ENCODE results near the gene USP22.
"Not testable (repeated sequence)": the region's sequence is repeated elsewhere in the genome, so short reads cannot be mapped to it uniquely, and the experiment has no call there.

The USP22 gene

DNA sequence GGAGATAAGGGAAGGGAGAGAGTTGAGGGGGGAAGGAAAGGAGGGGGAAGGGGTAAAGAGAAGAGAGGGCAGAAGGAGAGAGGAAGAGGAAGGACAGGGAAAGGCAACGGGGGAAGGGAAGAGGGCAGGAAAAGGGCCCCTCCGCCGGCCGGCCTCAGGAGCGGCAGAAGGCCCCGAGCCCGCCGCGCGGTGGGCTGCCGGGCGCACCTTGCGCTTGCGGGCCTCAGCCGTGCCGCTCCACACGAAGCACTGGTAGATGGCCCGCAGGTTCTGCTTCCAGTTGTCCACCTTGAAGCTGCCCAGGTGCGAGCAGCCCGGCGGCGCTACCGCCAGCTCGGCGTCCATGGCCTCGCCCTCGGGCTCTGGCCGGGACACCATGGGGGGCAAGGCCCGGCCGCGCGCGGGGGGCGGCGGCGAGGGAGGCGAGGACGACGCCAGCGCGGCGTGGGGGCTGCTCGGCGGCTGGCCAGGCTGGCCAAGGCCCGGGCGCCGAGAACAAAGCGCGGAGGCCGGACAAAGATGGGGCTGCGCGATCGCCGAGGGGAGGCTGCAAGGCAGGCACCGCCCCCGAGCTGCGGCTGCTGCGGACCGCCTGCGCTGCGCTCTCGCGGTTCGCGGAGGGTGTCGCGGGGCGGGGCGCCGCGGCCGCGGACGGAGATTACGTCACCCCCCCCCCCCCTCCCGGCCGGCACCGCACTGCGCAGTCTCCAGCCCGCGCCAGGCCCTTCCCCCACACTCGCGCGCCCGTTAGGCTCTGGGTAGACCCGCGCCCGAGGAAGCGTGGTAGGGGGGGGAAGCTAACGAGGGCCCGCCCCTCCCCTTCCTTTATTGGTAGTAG lies at the start of gene USP22:
USP22 (minus strand) TSS at position 554 of the 838 bp plus-strand sequence; CDS start at position 378, 176 bp downstream.
- no peak for DNase-seq (ENCODE audit: low read depth in 1 of 2, low spot score in 1 of 2)
- TF ChIP-seq JUND (IDR thresholded peaks at IDR 0.05; ENCODE audit: low read depth) = no peak
- in situ Hi-C loops (cut with HindIII; ENCODE audit: low pct_unique_long_range_greater_than_20kb, low sequenced_read_pairs) = no loop called here

DNA sequence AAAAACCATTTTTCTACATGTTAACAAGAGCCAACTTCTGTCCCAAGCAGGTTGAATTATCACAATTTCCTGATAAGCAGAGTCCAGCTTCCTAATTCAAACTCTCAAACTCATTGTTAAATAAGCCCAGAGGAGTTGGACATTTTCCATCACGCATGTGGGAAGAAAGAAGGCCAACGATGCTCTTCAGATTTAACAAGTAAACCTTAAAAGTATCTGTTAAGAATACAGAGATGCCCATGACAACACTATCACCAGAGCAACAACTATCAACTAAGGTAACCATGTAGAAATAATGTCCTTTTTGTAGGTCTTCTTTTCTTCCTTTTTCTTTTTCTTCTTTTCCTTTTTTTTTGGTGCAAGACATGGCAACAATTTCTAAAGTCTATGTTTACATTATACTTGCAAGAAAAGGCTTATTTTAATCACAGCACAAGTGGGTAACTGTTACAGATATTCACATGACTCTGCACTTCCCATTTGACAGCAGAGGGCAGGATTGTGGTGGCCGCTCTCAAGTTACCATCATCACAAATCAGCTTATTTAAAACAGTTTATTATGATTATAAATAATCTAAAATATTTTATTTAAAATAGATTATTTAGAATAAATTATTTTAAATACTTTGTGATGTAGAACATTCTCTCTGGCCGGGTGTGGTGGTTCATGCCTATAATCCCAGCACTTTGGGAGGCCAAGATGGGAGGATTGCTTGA lies 48.2 kb upstream of the USP22 start:
- in situ Hi-C loops (cut with HindIII; ENCODE audit: low pct_unique_long_range_greater_than_20kb, low sequenced_read_pairs) = no loop called here
- TF ChIP-seq JUND (IDR thresholded peaks at IDR 0.05; ENCODE audit: low read depth) = no peak
- DNase-seq (ENCODE audit: low read depth in 1 of 2, low spot score in 1 of 2) = no peak

DNA sequence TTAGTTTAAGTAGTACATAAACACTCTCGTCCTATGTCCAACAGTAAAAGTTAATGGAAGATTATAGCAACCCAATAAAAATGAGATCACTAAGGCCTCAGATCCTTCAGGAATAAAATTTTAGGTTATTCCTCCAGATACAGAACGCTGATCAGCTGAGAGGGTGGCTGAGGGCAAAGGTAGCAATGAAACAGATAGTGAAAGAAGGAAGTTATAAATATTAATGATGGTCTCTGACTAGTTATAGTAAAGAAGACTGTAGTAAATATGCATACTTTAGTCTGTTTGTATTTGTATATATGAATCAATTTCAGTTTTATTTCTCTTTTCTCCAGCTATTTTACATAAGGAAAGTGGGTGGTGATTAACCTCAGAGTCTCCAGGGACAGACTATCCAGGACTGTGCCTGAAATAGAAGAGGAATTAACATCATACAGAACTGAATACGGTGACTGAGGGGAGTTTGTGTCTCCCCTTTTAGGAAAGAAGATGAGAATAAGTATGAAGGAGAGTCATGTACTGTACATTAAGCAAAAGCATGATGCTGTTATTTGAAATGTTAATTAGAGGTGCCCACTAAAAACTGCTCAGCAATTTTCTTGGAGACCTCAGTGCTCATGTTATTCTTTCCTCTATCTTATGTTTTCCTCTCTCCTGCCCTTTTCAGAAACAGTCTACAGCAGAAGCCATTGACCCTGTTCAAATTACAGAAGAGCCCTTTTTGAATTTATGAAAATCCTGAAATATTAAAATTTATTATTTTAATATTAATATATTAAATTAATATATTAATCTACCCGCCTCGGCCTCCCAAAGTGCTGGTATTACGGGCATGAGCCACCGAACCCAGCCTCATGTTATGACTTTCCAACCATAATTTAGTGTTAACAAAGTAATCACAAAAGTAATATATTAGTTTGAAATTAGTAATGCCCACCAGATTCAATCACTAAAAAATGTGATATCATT lies 47.4 kb upstream of the USP22 start:
- TF ChIP-seq JUND (IDR thresholded peaks at IDR 0.05; ENCODE audit: low read depth) = no peak
- no peak for DNase-seq (ENCODE audit: low read depth in 1 of 2, low spot score in 1 of 2)
- in situ Hi-C loops (cut with HindIII; ENCODE audit: low pct_unique_long_range_greater_than_20kb, low sequenced_read_pairs) = no loop called here

DNA sequence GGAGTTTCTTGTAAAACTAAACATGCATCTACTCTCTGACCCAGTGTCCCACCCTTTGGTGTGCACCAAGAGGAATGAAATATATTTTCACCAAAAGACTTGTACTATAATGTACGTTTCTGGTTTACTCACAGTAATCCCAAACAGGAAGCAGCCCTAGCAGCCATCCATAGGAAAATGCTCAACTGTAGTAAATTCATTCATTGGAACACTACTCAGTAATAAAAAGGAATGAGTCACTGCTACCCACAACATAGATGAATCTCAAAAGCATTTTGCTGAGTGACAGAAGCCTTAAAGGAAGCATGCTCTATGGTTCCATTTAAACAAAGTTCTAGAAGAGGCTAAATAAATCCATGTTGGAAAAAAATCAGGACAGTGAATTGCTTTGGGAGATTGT lies 46.3 kb upstream of the USP22 start:
- in situ Hi-C loops (cut with HindIII; ENCODE audit: low pct_unique_long_range_greater_than_20kb, low sequenced_read_pairs) = no loop called here
- no peak for DNase-seq (ENCODE audit: low read depth in 1 of 2, low spot score in 1 of 2)
- no peak for TF ChIP-seq JUND (IDR thresholded peaks at IDR 0.05; ENCODE audit: low read depth)

DNA sequence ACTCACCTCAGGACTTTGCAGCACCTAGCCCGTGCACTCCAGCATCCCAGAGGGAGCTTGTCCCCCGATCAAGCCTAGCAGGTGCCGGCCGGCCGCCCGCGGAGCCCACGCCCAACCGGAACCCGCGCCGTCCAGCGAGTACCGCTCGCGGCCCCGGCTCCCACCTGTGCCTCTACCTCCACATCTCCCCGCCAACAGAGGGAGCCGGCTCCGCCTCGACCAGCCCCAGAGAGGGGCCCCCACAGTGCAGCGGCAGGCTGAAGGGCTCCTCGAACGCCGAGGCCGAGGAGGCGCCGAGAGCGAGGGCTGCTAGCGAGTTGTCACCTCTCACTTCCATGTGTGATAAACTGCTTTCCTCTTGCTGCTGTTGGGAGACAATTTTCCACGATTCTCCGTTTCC lies 42.9 kb upstream of the USP22 start:
- DNase-seq (ENCODE audit: low read depth in 1 of 2, low spot score in 1 of 2) = no peak
- in situ Hi-C loops (cut with HindIII; ENCODE audit: low pct_unique_long_range_greater_than_20kb, low sequenced_read_pairs) = no loop called here
- no peak for TF ChIP-seq JUND (IDR thresholded peaks at IDR 0.05; ENCODE audit: low read depth)

DNA sequence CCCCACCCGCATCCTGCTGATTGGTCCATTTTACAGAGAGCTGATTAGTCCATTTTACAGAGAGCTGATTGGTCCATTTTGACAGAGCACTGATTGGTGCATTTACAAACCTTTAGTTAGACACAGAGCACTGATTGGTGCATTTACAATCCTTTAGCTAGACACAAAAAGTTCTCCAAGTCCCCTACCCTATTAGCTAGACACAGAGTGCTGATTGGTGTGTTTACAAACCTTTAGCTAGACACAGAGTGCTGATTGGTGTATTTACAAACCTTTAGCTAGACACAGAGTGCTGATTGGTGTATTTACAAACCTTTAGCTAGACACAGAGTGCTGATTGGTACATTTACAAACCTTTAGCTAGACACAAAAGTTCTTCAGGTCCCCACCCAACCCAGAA lies 42.5 kb upstream of the USP22 start:
- in situ Hi-C loops (cut with HindIII; ENCODE audit: low pct_unique_long_range_greater_than_20kb, low sequenced_read_pairs) = not testable (repeated sequence)

DNA sequence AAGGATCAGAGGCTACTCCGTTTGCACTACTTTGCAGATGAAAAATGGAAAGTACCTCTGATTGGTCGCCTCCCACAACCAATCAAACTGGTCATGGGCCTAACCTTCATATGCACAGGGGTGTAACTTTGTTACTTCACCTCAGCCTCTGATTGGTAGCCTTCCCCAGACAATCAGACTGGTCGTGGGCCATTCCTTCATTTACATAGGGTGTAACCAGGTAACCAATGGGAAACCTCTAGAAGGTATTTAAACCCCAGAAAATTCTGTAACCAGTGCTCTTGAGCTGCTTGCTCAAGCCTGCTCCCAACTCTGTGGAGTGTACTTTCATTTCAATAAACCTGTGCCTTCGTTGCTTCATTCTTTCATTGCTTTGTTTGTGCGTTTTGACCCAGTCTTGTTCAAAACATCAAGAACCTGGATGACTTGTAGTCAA lies 39.2 kb upstream of the USP22 start:
- peak in 1 of 2 experiments; percentile 57 for DNase-seq (ENCODE audit: low read depth in 1 of 2, low spot score in 1 of 2)
- in situ Hi-C loops (cut with HindIII; ENCODE audit: low pct_unique_long_range_greater_than_20kb, low sequenced_read_pairs) = no loop called here
- no peak for TF ChIP-seq JUND (IDR thresholded peaks at IDR 0.05; ENCODE audit: low read depth)

More for the DNA sequence above, 42.5 kb upstream of the USP22 start:
- not testable (repeated sequence) for DNase-seq (ENCODE audit: low read depth in 1 of 2, low spot score in 1 of 2)

DNA sequence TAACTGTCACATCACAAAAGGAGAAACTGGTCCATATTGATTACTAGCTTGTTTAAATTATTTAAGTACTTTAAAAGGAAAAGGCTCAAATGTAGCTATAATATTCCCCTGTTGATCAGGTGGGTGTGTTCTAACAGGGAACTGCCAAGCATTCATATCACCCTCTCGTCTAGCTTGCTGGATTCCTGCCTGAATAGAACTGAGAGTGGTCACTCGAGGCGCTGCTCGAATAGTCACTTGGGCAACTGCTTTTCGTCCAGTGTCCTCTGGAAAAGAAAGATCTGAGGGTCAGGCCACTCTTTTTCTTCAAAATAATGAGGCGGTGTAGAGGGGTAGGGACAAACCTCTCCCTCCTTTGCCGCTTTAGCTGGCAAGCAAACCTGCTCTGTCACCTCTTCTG lies 36.4 kb upstream of the USP22 start:
- in situ Hi-C loops (cut with HindIII; ENCODE audit: low pct_unique_long_range_greater_than_20kb, low sequenced_read_pairs) = no loop called here
- no peak for TF ChIP-seq JUND (IDR thresholded peaks at IDR 0.05; ENCODE audit: low read depth)
- DNase-seq (ENCODE audit: low read depth in 1 of 2, low spot score in 1 of 2) = no peak

DNA sequence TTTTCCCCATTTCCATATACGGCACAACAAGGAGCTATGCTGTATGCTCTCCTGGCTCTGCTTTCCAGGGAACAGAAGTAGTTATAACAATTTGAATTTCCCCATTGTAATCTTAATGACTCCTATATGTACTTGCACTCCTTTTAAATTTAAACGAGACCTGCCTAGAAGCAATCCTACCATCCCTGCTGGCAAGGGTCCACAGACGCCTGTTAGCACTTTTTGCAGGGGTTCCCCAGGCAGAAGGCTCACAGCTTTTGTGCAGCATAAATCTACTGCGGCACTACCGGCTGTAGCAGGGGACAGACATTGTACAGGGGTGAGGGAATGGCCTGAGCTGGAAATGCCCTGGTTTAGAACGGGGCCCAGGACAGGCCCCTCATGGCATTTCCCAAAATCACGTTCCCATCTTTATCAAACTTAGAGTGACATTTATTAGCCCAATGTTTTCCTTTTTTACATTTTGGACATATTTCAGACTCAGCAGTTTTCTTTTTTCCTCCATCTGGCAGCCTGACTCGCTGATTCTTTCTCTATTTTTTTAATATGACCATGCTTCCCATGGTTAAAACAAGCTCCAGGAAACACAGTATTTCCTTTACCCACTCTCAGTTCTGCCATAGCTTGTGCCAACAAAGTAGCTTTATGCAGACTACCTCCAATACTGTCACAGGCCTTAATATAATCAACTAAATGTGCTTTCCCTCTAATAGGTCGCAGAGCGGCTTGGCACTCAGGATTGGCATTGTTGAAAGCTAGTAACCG lies 35.4 kb upstream of the USP22 start:
- in situ Hi-C loops (cut with HindIII; ENCODE audit: low pct_unique_long_range_greater_than_20kb, low sequenced_read_pairs) = no loop called here
- DNase-seq (ENCODE audit: low read depth in 1 of 2, low spot score in 1 of 2) = no peak
- TF ChIP-seq JUND (IDR thresholded peaks at IDR 0.05; ENCODE audit: low read depth) = no peak

DNA sequence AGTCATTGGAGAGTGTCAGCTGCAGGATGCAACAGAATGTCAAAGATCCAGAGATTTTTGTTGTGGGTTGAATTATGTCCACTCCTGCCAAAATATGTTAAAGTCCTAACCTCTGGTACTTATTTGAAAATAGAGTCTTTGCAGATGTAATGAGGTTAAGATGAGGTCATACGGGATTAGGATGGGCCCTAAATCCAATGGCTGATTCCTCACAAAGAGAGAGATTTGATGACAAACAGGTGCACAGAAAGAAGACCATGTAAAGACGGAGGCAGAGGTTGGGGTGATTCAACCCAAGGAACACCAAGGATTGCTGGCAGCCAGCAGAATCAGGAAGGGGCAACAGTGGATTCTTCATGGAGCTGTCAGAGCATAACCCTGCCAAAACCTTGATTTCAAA lies 34.5 kb upstream of the USP22 start:
- no peak for DNase-seq (ENCODE audit: low read depth in 1 of 2, low spot score in 1 of 2)
- no peak for TF ChIP-seq JUND (IDR thresholded peaks at IDR 0.05; ENCODE audit: low read depth)
- in situ Hi-C loops (cut with HindIII; ENCODE audit: low pct_unique_long_range_greater_than_20kb, low sequenced_read_pairs) = no loop called here

DNA sequence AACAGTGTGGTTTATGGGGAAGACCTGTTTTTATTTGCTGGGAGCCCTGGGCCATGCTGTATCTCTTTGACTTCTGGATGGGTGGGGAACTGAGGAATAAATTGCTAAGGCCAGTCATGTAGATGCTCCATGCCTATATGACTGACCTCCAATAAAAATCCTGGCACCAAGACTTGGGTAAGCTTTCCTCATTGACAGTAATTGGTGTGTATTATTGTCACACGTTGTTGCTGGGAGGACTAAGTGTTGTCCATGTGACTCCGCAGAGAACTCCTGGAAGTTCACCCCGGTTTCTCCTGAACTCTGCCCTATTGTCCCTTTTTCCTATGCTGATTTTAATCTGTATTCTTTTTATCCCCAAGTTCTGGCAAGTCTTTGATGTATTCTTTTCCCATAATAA lies 33.4 kb upstream of the USP22 start:
- no peak for DNase-seq (ENCODE audit: low read depth in 1 of 2, low spot score in 1 of 2)
- in situ Hi-C loops (cut with HindIII; ENCODE audit: low pct_unique_long_range_greater_than_20kb, low sequenced_read_pairs) = no loop called here

DNA sequence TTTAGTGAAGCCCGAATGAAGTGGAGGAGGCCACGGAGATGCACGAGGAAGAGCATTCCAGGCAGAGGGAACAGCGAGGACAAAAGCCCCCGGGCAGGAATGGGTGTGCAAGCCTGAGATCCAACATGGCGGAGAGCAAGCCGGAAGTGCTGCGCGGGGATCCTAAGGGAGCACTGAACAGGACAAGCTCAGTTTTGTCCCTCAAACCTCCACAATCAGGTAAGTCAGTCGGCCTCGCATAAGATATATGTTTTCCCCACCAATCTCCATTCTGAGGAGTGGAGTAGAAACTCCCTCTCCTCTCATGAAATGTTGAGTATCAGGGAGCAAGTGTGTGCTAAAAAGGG lies 32.9 kb upstream of the USP22 start:
- DNase-seq (ENCODE audit: low read depth in 1 of 2, low spot score in 1 of 2) = no peak
- in situ Hi-C loops (cut with HindIII; ENCODE audit: low pct_unique_long_range_greater_than_20kb, low sequenced_read_pairs) = no loop called here
- no peak for TF ChIP-seq JUND (IDR thresholded peaks at IDR 0.05; ENCODE audit: low read depth)

More for the DNA sequence above, 33.4 kb upstream of the USP22 start:
- TF ChIP-seq JUND (IDR thresholded peaks at IDR 0.05; ENCODE audit: low read depth) = no peak

Data from T47D (cell line).